SIG-M5 (cell line): ENCODE measurements around the gene EMCN.
"Not testable (repeated sequence)": the region's sequence is repeated elsewhere in the genome, so short reads cannot be mapped to it uniquely, and the experiment has no call there.

ENCODE experiments used
- DNase-seq: peaks from one replicate; lab custom pipeline; 2025; lab: John Stamatoyannopoulos, UW

EMCN gene, protein sequence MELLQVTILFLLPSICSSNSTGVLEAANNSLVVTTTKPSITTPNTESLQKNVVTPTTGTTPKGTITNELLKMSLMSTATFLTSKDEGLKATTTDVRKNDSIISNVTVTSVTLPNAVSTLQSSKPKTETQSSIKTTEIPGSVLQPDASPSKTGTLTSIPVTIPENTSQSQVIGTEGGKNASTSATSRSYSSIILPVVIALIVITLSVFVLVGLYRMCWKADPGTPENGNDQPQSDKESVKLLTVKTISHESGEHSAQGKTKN

DNA sequence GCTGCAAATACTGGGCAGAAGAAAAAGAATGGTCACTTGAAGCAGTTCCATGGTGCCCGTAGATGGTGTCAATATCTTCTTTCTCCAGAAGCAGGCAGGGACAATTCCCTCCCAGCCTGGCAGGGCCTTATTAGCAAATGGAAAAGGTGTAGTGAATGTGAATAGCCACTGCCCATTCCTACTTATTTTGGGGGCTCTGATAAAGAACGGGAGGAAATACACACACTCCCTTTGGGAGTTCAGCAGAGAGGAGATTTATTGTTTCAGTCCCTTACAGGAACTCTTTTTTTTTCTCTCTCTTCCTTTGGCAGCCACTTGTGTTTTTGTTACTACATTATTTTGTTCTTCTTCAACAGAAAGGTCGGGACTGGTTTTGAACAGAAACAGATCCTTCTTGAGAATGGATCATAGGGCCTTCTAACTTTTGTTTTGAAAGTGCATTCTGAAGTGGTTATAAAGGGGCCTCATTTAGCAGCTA is at the start of gene EMCN:
Gene EMCN, minus strand, starts transcription at position 159 of the 478 bp plus-strand sequence. Its CDS starts 108 bp downstream, at position 51.
- DNase-seq: no peak

- no peak for DNase-seq
Measured at GRCh38 chr4:100566396-100566795, 48.6 kb upstream of the EMCN start.

- DNase-seq: no peak
Measured at GRCh38 chr4:100557306-100557705, 39.5 kb upstream of the EMCN start.

DNA sequence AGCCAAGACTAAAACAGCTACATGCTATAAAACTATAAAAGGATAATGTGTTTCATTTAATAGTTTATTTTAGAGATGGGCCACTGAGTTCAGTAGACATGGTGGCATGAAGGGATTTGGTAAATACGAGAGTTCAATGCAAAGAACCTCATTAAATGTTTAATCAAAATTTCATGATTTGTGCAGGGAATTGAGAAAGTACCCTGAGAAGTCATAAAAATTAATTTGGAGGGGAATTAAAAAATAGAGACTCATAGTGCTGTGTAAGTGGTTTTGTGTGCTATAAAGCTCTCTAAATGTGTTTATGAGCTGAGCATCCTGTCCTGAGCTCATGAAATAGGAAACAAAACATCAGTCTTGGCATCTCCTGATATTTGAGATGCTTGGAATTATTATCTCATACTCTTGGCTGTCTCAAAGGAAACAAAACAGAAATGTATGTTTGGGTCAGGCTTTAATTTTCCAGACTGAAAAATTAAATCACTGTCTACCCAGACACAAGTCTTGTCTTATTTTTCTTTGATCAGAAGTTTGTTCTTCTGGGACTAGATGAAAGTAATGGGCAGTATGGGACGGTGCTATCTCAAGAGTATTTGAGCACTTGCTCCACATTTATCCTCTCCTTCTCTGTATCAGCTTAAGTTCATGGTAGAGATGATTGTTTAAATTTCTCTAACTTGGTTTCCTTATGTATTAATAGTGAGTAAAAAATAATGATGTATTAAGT is 38.0 kb upstream of the EMCN start:
- no peak for DNase-seq

DNA sequence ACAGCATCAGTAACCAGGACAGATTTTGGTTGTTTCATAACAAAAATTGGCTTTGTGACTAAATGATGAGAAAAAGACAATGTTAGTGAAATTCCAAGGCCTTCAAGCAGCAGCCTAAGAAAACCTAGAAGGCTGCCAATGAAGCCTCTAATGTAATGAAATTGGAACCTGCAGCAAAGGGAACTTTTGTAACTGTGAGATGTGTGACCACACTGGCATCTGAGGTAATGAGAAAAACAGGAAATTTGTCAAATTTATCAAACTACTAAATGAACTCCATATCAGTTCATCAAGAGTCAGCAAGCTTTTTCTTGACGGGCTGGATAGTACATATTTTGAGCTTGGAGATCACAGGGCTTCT is 30.4 kb upstream of the EMCN start:
- DNase-seq: no peak

DNA sequence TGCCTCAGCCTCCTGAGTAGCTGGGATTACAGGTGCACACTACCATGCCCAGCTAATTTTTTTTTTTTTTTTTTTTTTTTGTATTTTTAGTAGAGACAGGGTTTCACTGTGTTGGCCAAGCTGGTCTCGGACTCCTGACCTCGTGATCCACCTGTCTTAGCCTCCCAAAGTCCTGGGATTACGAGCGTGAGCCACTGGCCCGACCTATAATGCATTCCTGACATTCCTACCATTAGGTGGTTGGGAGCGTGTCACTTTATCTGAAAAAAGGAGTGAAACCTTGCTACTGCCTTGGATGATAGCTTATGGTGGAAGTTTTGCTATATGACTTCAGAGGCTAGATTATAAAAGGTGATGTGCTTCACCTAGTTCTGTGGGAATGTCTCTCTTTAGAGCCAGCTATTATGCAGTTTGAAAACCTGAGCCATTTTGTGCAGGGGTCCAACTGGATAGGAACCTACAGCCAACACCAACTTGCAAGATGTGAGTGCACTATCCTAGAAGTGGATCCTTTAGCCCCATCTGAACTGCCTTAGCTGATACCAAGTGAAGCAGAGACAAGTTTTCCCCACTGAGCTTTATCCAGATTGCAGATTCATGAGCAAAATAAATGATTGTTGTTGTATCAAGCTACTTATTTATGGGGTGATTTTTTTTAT is 29.8 kb upstream of the EMCN start:
- no peak for DNase-seq

DNA sequence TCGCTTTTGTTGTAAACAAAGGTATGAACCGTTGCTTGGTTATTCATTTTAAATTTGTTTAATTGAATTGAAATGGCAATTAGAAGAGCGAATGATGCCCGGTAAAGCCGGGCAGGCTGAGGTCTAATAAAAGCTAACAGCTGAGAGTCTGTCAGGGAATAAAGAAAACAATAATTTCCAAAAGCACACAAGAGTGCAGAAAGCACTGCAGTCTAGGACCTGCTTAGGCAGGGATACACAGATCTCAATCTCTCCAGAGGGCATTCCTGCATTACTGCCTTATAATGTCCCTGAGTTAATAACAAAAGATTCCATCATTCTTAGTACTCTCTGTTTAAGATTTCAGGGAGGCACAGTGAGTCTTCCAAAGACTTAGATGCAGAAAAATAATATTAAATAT is 27.6 kb upstream of the EMCN start:
- no peak for DNase-seq

- no peak for DNase-seq
Measured at GRCh38 chr4:100540131-100540530, 22.3 kb upstream of the EMCN start.

DNA sequence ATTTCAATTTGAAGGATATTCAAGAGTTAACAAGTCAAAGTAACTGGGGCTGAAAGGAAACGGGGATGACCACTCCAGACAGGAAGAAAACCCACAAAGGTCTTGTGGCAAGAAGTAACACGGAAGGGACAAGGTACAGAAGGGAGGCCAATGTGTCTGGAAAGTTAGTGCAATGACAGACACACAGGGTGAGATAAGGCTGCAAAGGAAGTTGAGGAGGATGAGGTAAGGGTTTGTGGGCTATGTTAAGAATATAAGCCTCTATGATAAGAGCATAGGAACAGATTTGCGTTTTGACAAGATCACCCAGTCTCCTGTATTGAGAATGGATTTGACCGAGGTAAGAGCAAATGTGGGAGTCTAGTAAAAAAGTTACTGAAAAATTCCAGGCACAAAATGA is 21.9 kb upstream of the EMCN start:
- no peak for DNase-seq

DNA sequence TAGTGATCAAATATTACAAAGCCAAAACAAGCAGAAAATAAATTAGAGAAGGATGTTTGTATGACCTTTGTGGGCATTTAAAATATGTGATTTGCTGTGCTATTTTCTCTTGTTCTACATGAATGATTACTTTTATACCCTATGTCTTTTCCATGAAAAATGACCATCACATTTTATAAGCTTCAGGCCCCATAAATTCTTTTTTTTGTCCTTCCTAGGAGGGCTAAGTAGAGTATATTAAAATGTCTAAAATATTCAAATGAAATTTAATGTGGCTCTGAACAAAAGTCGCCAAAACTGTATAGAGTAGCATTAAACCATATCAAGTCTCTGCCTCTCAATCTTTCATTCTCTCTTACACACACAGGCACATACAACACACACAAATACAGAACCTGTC is 15.9 kb upstream of the EMCN start:
- DNase-seq: no peak

DNA sequence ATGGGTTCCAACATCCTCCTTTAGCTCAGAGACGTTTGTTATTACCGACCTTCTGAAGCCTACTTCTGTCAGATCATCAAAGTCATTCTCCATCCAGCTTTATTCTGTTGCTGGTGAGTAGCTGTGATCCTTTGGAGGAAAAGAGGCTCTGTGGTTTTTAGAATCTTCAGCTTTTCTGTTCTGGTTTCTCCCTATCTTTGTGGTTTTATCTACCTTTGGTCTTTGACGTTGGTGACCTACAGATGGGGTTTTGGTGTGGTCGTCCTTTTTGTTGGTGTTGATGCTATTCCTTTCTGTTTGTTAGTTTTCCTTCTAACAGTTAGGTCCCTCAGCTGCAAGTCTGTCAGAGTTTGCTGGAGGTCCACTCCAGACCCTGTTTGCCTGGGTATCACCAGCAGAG is 12.3 kb upstream of the EMCN start:
- not testable (repeated sequence) for DNase-seq

GRCh38 chr4:100525686-100526085 is 7.9 kb upstream of the EMCN start:
- DNase-seq: no peak

GRCh38 chr4:100519205-100519604 is 1.4 kb upstream of the EMCN start:
- DNase-seq: no peak

GRCh38 chr4:100516225-100516624 is 1.6 kb downstream of the EMCN start:
- DNase-seq: no peak

DNA sequence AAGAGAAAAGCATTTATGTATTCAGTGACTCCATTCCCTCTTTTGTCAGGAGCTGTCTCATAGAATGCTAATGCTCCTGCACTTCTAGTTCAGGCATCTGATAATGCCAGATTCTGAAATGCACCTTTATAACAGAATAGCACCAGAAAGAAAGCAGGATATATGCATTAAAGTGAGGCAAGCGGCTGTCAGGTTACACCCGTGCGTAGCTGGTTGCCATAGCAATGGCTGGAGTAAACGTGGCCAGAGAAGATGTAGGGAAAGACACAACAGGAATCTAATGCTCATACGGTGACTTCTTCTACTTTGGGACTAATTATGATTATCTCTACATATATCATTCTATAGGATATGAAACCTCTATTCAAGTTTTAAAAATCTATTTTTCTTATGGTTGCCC is 5.9 kb downstream of the EMCN start:
- no peak for DNase-seq

GRCh38 chr4:100510551-100510950 is 7.3 kb downstream of the EMCN start:
- DNase-seq: no peak

DNA sequence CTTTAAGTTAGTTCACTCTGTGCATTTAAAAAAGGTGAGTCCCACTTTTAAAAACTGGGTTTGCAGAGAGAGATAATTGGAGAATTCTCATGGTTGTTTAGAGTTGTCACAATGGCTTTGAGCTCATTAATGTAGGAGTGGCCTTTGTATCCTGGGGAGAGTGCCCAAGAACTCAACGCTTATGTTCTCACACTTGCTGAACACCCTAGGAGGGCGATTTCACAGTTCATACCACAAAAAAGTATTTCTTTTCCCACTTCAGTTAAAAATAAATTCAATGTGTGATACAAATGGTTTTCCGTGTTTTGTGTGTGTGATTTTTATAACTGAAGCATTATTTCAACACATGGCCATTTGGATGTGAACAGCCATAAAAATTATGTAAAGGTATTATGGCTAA is 8.4 kb downstream of the EMCN start:
- DNase-seq: no peak

DNA sequence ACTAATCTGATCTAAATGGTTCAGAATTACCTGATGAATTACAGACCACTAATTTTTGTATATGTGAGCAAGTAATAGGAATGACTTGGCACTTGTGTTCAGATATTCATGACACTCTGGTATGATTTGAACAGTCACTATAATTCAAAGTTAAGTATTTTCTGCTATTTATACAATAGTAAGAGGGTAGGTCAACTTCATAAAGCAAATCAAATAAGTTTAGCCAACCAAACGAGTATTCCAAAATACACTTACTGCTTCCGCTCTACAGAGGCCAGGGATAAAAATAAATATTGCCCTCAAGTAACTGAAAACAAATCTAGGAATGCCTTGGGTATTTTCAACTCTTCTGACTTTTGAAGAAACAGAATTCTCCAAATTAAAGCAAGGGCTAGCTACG is 9.1 kb downstream of the EMCN start:
- no peak for DNase-seq

- DNase-seq: no peak
Measured at GRCh38 chr4:100504086-100504874, 13.5 kb downstream of the EMCN start.

DNA sequence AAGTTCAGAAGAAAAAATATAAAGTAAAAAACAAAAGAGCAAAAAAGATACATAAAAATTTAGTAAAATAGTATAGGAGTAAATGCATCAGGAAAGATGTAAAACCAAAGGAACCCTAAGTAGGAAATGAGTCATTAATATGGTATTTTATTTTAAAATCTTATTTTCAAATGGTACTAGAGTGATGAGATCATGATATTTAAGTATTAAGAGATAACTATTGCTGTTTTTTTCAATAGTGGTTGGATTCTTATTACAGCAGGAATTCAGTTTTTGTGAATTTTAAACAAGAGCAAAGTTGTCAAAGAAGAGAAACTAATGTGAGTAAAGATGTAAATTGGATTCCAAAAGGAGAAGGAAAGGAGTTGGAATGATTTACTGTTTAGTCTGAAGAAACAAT is 20.0 kb downstream of the EMCN start:
- DNase-seq: no peak

DNA sequence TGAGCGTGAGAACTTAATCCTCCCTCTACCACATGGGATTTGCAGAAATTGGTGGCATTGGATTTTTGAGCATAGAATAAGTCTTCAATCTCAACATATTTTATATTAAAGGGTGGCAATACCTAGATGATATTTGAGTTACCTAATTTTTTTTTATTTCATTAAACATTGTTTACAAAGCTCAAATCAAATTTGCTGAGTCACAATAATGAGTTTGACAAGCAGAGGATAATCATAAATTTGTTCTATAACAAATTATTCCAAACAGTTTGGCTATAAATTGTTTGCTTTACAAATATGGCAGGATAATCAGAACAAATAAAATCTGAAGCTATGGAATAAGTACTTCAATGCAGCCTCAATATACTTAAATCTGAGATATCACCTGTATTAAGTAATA is 22.7 kb downstream of the EMCN start:
- no peak for DNase-seq

DNA sequence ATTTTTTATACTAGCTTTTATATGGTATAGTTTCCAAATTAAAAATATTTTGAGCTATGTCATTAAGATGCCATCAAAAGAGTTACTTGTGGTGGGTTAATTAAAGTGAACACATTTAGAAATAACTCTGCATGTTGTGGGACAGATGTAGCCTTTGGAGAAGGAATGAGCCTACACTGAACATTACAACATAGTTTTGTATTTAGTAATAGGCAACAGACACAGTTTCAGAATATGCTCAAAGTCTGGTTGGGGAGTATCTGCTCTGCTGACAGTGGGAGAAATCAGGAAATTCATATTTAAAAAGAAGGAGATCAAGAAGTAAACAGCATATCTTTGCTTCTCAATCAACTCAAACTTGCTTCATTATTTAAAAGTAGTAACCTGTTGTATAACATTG is 23.7 kb downstream of the EMCN start:
- no peak for DNase-seq
